Activated naive CD8-positive, alpha-beta T cell treated with anti-CD3 and anti-CD28 coated beads for 36 hours (primary cell): ENCODE results near the gene CEP112. TPM values are rescaled to one million over a fixed set of nuclear protein-coding genes. Genes with fewer than 3 reads are reported as not detected.
"Not testable (repeated sequence)": the region's sequence is repeated elsewhere in the genome, so short reads cannot be mapped to it uniquely, and the experiment has no call there.

ENCODE experiments used
- DNase-seq: peaks from one replicate; pipeline ENCODE4 v3.0.0; 2021
- H3K27ac Mint-ChIP-seq: one replicate; pipeline ENCODE4 v1.8.0; 2022; ENCODE audit warnings: mild to moderate bottlenecking, moderate library complexity, mixed read lengths
- H3K27me3 Mint-ChIP-seq: one replicate; pipeline ENCODE4 v1.8.0; 2022; ENCODE audit warnings: mild to moderate bottlenecking, mixed read lengths
- H3K36me3 Mint-ChIP-seq: one replicate; pipeline ENCODE4 v1.8.0; 2021; ENCODE audit warnings: mild to moderate bottlenecking, mixed read lengths
- H3K4me1 Mint-ChIP-seq: one replicate; pipeline ENCODE4 v1.8.0; 2021; ENCODE audit warnings: mixed read lengths
- H3K4me3 Mint-ChIP-seq: one replicate; pipeline ENCODE4 v1.8.0; 2022; ENCODE audit warnings: mild to moderate bottlenecking, moderate library complexity, mixed read lengths
- H3K9me3 Mint-ChIP-seq: one replicate; pipeline ENCODE4 v1.8.0; 2022; ENCODE audit warnings: mixed read lengths
- total RNA-seq, 2 experiments: library from RNA; stranded (reverse); gene quantifications; one replicate each; pipeline ENCODE4 v1.2.3, GENCODE V29; 2021

The CEP112 gene
- total RNA-seq, 2 experiments from 2014 or later = 0.54 to 1.3 TPM

- no peak overlapping the region for H3K27ac Mint-ChIP-seq
- H3K4me3 Mint-ChIP-seq = no peak overlapping the region
- peaks cover 38% of the 10 kb centered on the region for H3K9me3 Mint-ChIP-seq
- peaks cover 4% of the 10 kb centered on the region for H3K4me1 Mint-ChIP-seq
- H3K27me3 Mint-ChIP-seq = peaks cover 5% of the 10 kb centered on the region
- peaks cover 23% of the 10 kb centered on the region for H3K36me3 Mint-ChIP-seq
- no peak for DNase-seq
These were observed 361.6 kb downstream of the CEP112 start for GRCh38 chr17:65830356-65830755.

DNA sequence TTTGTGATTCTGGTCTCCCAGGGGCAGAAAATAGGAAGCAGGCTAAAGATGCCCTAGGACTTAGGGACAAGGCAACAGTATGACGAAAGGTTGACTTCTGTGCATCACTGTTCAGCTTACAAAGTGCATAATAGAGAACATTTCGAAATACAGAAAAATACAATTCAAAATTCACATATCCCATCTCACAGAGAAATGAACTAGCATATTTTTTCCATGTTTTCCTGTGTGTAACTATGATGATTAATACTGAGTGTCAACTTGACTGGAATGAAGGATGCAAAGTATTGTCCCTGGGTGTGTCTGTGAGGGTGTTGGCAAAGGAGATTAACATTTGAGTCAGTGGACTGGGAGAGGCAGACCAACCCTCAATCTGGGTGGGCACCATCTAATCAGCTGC, 365.4 kb downstream of the CEP112 start:
- not testable (repeated sequence) for H3K4me3 Mint-ChIP-seq, H3K9me3 Mint-ChIP-seq

DNA sequence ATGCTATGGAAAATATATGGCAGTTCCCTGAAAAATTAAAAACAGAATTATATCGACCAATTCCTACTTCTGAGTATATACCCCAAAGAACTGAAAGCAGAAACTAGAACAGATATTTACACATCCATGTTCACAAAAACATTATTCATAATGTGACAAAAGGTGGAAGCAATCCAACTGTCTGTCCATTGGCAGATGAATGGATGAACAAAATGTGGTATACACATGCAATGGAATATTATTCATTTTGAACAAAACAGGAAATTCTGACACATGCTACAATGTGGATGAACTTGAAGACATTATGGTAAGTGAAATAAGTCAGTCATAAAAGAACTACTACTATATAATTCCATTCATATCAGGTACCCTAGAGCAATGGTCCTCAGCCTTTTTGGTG, 367.0 kb downstream of the CEP112 start:
- H3K27me3 Mint-ChIP-seq = no peaks in the 10 kb centered on the region
- H3K4me3 Mint-ChIP-seq = no peak overlapping the region
- H3K27ac Mint-ChIP-seq = no peak overlapping the region
- no peaks in the 10 kb centered on the region for H3K36me3 Mint-ChIP-seq
- H3K9me3 Mint-ChIP-seq = peaks cover 3% of the 10 kb centered on the region
- DNase-seq = no peak
- peaks cover 4% of the 10 kb centered on the region for H3K4me1 Mint-ChIP-seq

More for the DNA sequence above, 365.4 kb downstream of the CEP112 start:
- H3K4me1 Mint-ChIP-seq, H3K36me3 Mint-ChIP-seq, H3K27ac Mint-ChIP-seq, H3K27me3 Mint-ChIP-seq, DNase-seq: not testable (repeated sequence)

GRCh38 chr17:65823713-65824112, 368.2 kb downstream of the CEP112 start:
- H3K9me3 Mint-ChIP-seq = peaks cover 3% of the 10 kb centered on the region

GRCh38 chr17:65820811-65821210, 371.1 kb downstream of the CEP112 start:
- Mint-ChIP-seq H3K9me3 (no peaks in the 10 kb centered on the region), H3K27ac (no peak overlapping the region), H3K4me3 (no peak overlapping the region), H3K4me1 (peaks cover under 1% of the 10 kb centered on the region), H3K36me3 (no peaks in the 10 kb centered on the region), H3K27me3 (peaks cover 3% of the 10 kb centered on the region)
- no peak for DNase-seq

More at GRCh38 chr17:65823713-65824112, 368.2 kb downstream of the CEP112 start:
- H3K4me1 Mint-ChIP-seq = peaks cover 4% of the 10 kb centered on the region
- peaks cover 3% of the 10 kb centered on the region for H3K27me3 Mint-ChIP-seq
- DNase-seq = no peak
- H3K36me3 Mint-ChIP-seq = no peaks in the 10 kb centered on the region
- H3K27ac Mint-ChIP-seq = no peak overlapping the region
- H3K4me3 Mint-ChIP-seq = no peak overlapping the region

GRCh38 chr17:65820306-65820705, 371.6 kb downstream of the CEP112 start:
- Mint-ChIP-seq H3K4me1 (no peaks in the 10 kb centered on the region), H3K9me3 (no peaks in the 10 kb centered on the region), H3K27me3 (peaks cover 3% of the 10 kb centered on the region), H3K4me3 (no peak overlapping the region), H3K36me3 (no peaks in the 10 kb centered on the region), H3K27ac (no peak overlapping the region)
- DNase-seq = no peak

GRCh38 chr17:65819810-65820209, 372.1 kb downstream of the CEP112 start:
- Mint-ChIP-seq H3K27ac (no peak overlapping the region), H3K36me3 (no peaks in the 10 kb centered on the region), H3K9me3 (no peaks in the 10 kb centered on the region), H3K4me1 (no peaks in the 10 kb centered on the region), H3K4me3 (no peak overlapping the region), H3K27me3 (peaks cover 3% of the 10 kb centered on the region)
- no peak for DNase-seq

- peaks cover 3% of the 10 kb centered on the region for H3K27me3 Mint-ChIP-seq
- no peak overlapping the region for H3K4me3 Mint-ChIP-seq
- no peaks in the 10 kb centered on the region for H3K4me1 Mint-ChIP-seq
- no peak overlapping the region for H3K27ac Mint-ChIP-seq
- H3K9me3 Mint-ChIP-seq = no peaks in the 10 kb centered on the region
- no peak for DNase-seq
- H3K36me3 Mint-ChIP-seq = no peaks in the 10 kb centered on the region
These were observed 374.0 kb downstream of the CEP112 start for GRCh38 chr17:65817951-65818350.

GRCh38 chr17:65814418-65814817, 377.5 kb downstream of the CEP112 start:
- H3K27ac Mint-ChIP-seq = no peak overlapping the region
- H3K4me1 Mint-ChIP-seq = peaks cover under 1% of the 10 kb centered on the region
- peaks cover 3% of the 10 kb centered on the region for H3K27me3 Mint-ChIP-seq
- DNase-seq = no peak
- H3K9me3 Mint-ChIP-seq = peaks cover 3% of the 10 kb centered on the region
- no peak overlapping the region for H3K4me3 Mint-ChIP-seq
- H3K36me3 Mint-ChIP-seq = peaks cover 1% of the 10 kb centered on the region

DNA sequence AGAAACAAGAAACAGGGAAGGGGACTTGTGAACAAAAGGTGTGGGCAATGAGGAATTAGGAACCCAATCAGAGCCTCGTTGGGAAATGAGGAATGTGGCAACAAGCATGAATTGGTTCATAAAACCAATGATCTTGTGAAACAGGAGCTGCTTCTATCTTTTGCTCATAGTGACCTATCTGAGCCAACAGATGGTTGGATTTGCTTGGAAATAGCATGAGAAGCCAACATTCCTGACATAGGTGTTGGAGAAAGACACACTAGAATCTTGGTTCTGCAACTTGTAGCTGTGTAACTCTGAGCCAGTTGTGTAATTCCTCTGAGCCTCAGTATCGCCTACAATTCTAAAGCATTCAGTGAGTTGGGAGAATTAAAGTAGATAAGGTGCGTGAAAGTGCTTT, 378.6 kb downstream of the CEP112 start:
- H3K27ac Mint-ChIP-seq = no peak overlapping the region
- DNase-seq = no peak
- no peak overlapping the region for H3K4me3 Mint-ChIP-seq
- H3K4me1 Mint-ChIP-seq = peaks cover 3% of the 10 kb centered on the region
- H3K36me3 Mint-ChIP-seq = peaks cover 10% of the 10 kb centered on the region
- H3K27me3 Mint-ChIP-seq = no peaks in the 10 kb centered on the region
- H3K9me3 Mint-ChIP-seq = peaks cover 10% of the 10 kb centered on the region

GRCh38 chr17:65811043-65811442, 380.9 kb downstream of the CEP112 start:
- H3K27me3 Mint-ChIP-seq = no peaks in the 10 kb centered on the region
- no peak overlapping the region for H3K27ac Mint-ChIP-seq

DNA sequence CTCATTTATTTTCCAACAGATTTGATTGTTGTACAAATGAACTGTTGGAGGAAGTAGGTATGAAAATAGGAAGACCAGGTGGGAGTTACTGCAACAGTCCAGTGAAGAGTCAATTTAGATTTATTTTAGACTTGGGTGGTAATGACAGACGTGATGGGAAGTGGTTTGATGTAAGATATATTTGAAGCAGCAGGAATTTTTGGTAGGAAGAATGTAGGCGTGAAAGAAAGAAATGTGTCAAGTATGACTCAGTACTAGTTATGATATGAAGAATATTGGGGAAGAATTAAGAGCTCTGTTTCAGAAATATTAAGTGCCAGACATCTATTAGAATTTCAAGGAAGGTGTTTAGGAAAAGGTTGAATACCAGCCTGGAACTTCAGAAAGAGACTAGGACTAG, 382.6 kb downstream of the CEP112 start:
- peaks cover 3% of the 10 kb centered on the region for H3K4me1 Mint-ChIP-seq
- peaks cover 13% of the 10 kb centered on the region for H3K36me3 Mint-ChIP-seq
- no peak overlapping the region for H3K27ac Mint-ChIP-seq

More at GRCh38 chr17:65811043-65811442, 380.9 kb downstream of the CEP112 start:
- H3K4me1 Mint-ChIP-seq = peaks cover 3% of the 10 kb centered on the region
- peaks cover 19% of the 10 kb centered on the region for H3K9me3 Mint-ChIP-seq
- peaks cover 13% of the 10 kb centered on the region for H3K36me3 Mint-ChIP-seq
- no peak overlapping the region for H3K4me3 Mint-ChIP-seq
- no peak for DNase-seq

GRCh38 chr17:65808566-65808965, 383.4 kb downstream of the CEP112 start:
- H3K36me3 Mint-ChIP-seq = peaks cover 13% of the 10 kb centered on the region
- not testable (repeated sequence) for H3K27me3 Mint-ChIP-seq, H3K4me1 Mint-ChIP-seq, DNase-seq, H3K27ac Mint-ChIP-seq, H3K4me3 Mint-ChIP-seq
- H3K9me3 Mint-ChIP-seq = peaks cover 19% of the 10 kb centered on the region

More for the DNA sequence above, 382.6 kb downstream of the CEP112 start:
- H3K9me3 Mint-ChIP-seq = peaks cover 19% of the 10 kb centered on the region
- H3K4me3 Mint-ChIP-seq = no peak overlapping the region
- no peak for DNase-seq
- no peaks in the 10 kb centered on the region for H3K27me3 Mint-ChIP-seq

DNA sequence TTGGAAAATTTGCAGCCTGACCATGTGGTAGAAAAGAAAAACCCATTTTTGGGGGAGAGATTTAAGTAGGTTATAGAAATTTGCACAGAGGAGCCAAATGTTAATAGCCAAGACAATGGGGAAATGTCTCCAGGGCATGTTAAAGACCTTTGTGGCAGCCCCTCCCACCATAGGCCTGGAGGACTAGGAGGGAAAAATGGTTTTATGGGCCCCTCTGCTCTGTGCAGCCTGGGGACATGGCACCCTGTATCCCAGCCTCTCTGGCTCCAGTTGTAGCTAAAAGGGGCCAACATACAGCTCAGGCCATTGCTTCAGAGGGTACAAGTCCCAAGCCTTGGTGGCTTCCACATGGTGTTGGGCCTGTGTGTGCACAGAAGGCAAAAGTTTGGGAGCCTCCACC, 384.6 kb downstream of the CEP112 start:
- Mint-ChIP-seq H3K4me3 (no peak overlapping the region), H3K4me1 (peaks cover 3% of the 10 kb centered on the region), H3K27ac (no peak overlapping the region), H3K9me3 (peaks cover 20% of the 10 kb centered on the region), H3K27me3 (no peaks in the 10 kb centered on the region), H3K36me3 (peaks cover 13% of the 10 kb centered on the region)
- DNase-seq = no peak

- Mint-ChIP-seq H3K36me3 (no peaks in the 10 kb centered on the region), H3K9me3 (peaks cover 14% of the 10 kb centered on the region), H3K4me3 (no peak overlapping the region), H3K27ac (no peak overlapping the region), H3K4me1 (peaks cover 6% of the 10 kb centered on the region), H3K27me3 (no peaks in the 10 kb centered on the region)
- DNase-seq = no peak
These were observed 390.4 kb downstream of the CEP112 start for GRCh38 chr17:65801513-65801912.

DNA sequence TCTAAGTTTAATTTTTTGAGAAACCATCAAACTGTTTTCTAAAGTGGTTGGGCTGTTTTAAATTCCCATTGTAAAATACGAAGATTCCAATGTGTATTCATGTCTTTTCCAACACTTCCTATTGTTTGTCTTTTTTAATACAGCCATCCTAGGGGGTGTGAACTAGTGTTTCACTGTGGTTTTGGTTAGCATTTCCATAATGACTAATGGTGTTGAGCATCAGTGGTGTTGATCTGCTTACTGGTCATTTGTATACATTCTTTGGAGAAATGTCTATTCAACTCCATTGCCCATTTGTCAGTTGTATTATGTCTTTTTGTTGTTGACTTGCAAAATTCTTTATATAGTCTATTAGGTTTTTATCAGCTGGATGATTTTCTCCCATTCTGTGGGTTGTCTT, 391.3 kb downstream of the CEP112 start:
- H3K27me3 Mint-ChIP-seq = no peaks in the 10 kb centered on the region
- H3K4me3 Mint-ChIP-seq = no peak overlapping the region
- H3K9me3 Mint-ChIP-seq = peaks cover 13% of the 10 kb centered on the region
- peaks cover 6% of the 10 kb centered on the region for H3K4me1 Mint-ChIP-seq
- no peak overlapping the region for H3K27ac Mint-ChIP-seq
- no peak for DNase-seq
- no peaks in the 10 kb centered on the region for H3K36me3 Mint-ChIP-seq
